Stimulated activated CD4-positive, alpha-beta T cell treated with anti-CD3 and anti-CD28 coated beads, Interleukin-15, amount 100 ng/mL, for 1 hour (primary cell): ENCODE measurements around the gene GHDC.
"Not testable (repeated sequence)": the region's sequence is repeated elsewhere in the genome, so short reads cannot be mapped to it uniquely, and the experiment has no call there.

Source experiments
- DNase-seq, 2 donors: peaks; one replicate each; pipeline ENCODE4 v3.0.0-alpha.2; 2020; ENCODE audit warnings: low read depth in 1 of 2, low spot score in 1 of 2

The GHDC gene

GRCh38 chr17:42159796-42160530, 34.3 kb downstream of the GHDC start:
- DNase-seq: no peak

GRCh38 chr17:42155614-42156045, 38.7 kb downstream of the GHDC start:
- no peak for DNase-seq

- no peak for DNase-seq
These were observed 40.2 kb downstream of the GHDC start for GRCh38 chr17:42153919-42154742.

GRCh38 chr17:42146911-42147607, 47.2 kb downstream of the GHDC start:
- no peak for DNase-seq

- not testable (repeated sequence) for DNase-seq
These were observed 51.2 kb downstream of the GHDC start for GRCh38 chr17:42143138-42143537.

GRCh38 chr17:42142371-42142896, 51.9 kb downstream of the GHDC start:
- no peak for DNase-seq

GRCh38 chr17:42141382-42141781, 52.9 kb downstream of the GHDC start:
- DNase-seq: no peak

GRCh38 chr17:42140690-42141089, 53.6 kb downstream of the GHDC start:
- DNase-seq: not testable (repeated sequence)
